Suprapubic skin (tissue), 4 donors: Measurements from ENCODE around the gene CWF19L1. TPM values are rescaled to one million over a fixed set of nuclear protein-coding genes. Genes with fewer than 3 reads are reported as not detected.
A peak's percentile ranks its signal among the peaks of the same experiment; 100 is the strongest.

Experiments
- DNase-seq, 2 donors: peaks; one replicate each; pipeline ENCODE4 v3.0.0-alpha.2; 2019; ENCODE audit warnings: low spot score in 2 of 2
- H3K27ac ChIP-seq: fragments of 200-600 bp; sonication (generic); one replicate; pipeline ENCODE4 v1.5.1; 2019
- H3K27me3 ChIP-seq: fragments of 200-600 bp; sonication (generic); one replicate; pipeline ENCODE4 v1.5.1; 2019
- H3K36me3 ChIP-seq: fragments of 200-600 bp; sonication (generic); one replicate; pipeline ENCODE4 v1.5.1; 2019
- H3K4me1 ChIP-seq: fragments of 200-600 bp; sonication (generic); one replicate; pipeline ENCODE4 v1.5.1; 2019
- H3K4me3 ChIP-seq: fragments of 200-600 bp; sonication (generic); one replicate; pipeline ENCODE4 v1.5.1; 2019; ENCODE audit warnings: mild to moderate bottlenecking
- H3K9me3 ChIP-seq: fragments of 200-600 bp; sonication (generic); one replicate; pipeline ENCODE4 v1.5.1; 2019
- CTCF ChIP-seq, 2 donors: fragments of 200-600 bp in 1 of 2; fragments of 450-650 bp in 1 of 2; sonication (generic) in 1 of 2; IDR thresholded peaks; one replicate each; pipeline ENCODE4 v1.5.1; 2016 to 2019; ENCODE audit warnings: antibody characterized with exemption in 2 of 2, mild to moderate bottlenecking in 1 of 2, moderate library complexity in 1 of 2
- EP300 ChIP-seq: sonication (generic); formaldehyde crosslinking; IDR thresholded peaks from one replicate; pipeline ENCODE4 v1.6.1; 2017; ENCODE audit warnings: antibody characterized with exemption
- POLR2A ChIP-seq, 2 donors: fragments of 450-650 bp; IDR thresholded peaks; one replicate each; pipeline ENCODE4 v1.6.1; 2017; ENCODE audit warnings: antibody characterized with exemption in 2 of 2, mild to moderate bottlenecking in 2 of 2, moderate library complexity in 2 of 2
- POLR2AphosphoS5 ChIP-seq, 3 donors: sonication (generic); formaldehyde crosslinking; IDR thresholded peaks; one replicate each; pipeline ENCODE4 v1.6.1; 2017; ENCODE audit warnings: antibody characterized with exemption in 3 of 3
- WGBS: methylation state at CpG from one replicate; pipeline ENCODE4 v1.1.5; 2018; 5-methylcytosine and 5-hydroxymethylcytosine counted together
- total RNA-seq, 4 donors: library from RNA; depleted of rRNA; stranded (reverse); fragments of >200 nt; gene quantifications; one replicate each; pipeline ENCODE4 v1.1.0, GENCODE V29; 2016

Gene CWF19L1
- total RNA-seq, 4 donors from 2014 or later = 14.3 to 27.9 (median 22.6) TPM

GRCh38 chr10:100201549-100201948 is 65.9 kb downstream of the CWF19L1 start:
- H3K36me3 ChIP-seq = peaks cover 88% of the 10 kb centered on the region
- no peak overlapping the region for H3K4me3 ChIP-seq
- no peak for TF ChIP-seq POLR2AphosphoS5 (IDR thresholded peaks at IDR 0.05)
- TF ChIP-seq POLR2A (IDR thresholded peaks at IDR 0.05) = no peak
- no peak for TF ChIP-seq CTCF (IDR thresholded peaks at IDR 0.05)
- no peak for TF ChIP-seq EP300
- no peak for DNase-seq
- no peaks in the 10 kb centered on the region for H3K9me3 ChIP-seq
- WGBS = 94% methylated on average over 2 of the region's 2 CpGs
- no peaks in the 10 kb centered on the region for H3K4me1 ChIP-seq
- H3K27me3 ChIP-seq = no peaks in the 10 kb centered on the region
- H3K27ac ChIP-seq = no peak overlapping the region

- no peaks in the 10 kb centered on the region for H3K27me3 ChIP-seq
- no peak for DNase-seq
- peaks cover 80% of the 10 kb centered on the region for H3K36me3 ChIP-seq
- TF ChIP-seq CTCF (IDR thresholded peaks at IDR 0.05) (no peak), POLR2AphosphoS5 (IDR thresholded peaks at IDR 0.05) (no peak), EP300 (no peak), POLR2A (IDR thresholded peaks at IDR 0.05) (no peak)
- 90% methylated on average over 1 of the region's 1 CpG for WGBS
- no peaks in the 10 kb centered on the region for H3K4me1 ChIP-seq
- no peak overlapping the region for H3K4me3 ChIP-seq
- H3K27ac ChIP-seq = no peak overlapping the region
- H3K9me3 ChIP-seq = no peaks in the 10 kb centered on the region
Observed at GRCh38 chr10:100194711-100195110, 72.7 kb downstream of the CWF19L1 start.

GRCh38 chr10:100192350-100192749 is 75.1 kb downstream of the CWF19L1 start:
- no peak for TF ChIP-seq POLR2A (IDR thresholded peaks at IDR 0.05)
- TF ChIP-seq POLR2AphosphoS5 (IDR thresholded peaks at IDR 0.05) = no peak
- no peak for TF ChIP-seq EP300
- no peak for TF ChIP-seq CTCF (IDR thresholded peaks at IDR 0.05)
- Histone ChIP-seq H3K27me3 (no peaks in the 10 kb centered on the region), H3K9me3 (no peaks in the 10 kb centered on the region), H3K4me3 (no peak overlapping the region), H3K27ac (no peak overlapping the region), H3K4me1 (peaks cover 5% of the 10 kb centered on the region), H3K36me3 (peaks cover 66% of the 10 kb centered on the region)
- no peak for DNase-seq
- 93% methylated on average over 2 of the region's 2 CpGs for WGBS

GRCh38 chr10:100186253-100187212 is 80.9 kb downstream of the CWF19L1 start:
- Histone ChIP-seq H3K36me3 (peaks cover 24% of the 10 kb centered on the region), H3K4me3 (peak overlapping the region; percentile 95), H3K27me3 (no peaks in the 10 kb centered on the region), H3K9me3 (no peaks in the 10 kb centered on the region), H3K4me1 (peaks cover 44% of the 10 kb centered on the region), H3K27ac (peak overlapping the region; percentile 94)
- TF ChIP-seq POLR2A (IDR thresholded peaks at IDR 0.05) (no peak), EP300 (no peak), CTCF (IDR thresholded peaks at IDR 0.05) (no peak), POLR2AphosphoS5 (IDR thresholded peaks at IDR 0.05) (no peak)
- WGBS = 34% methylated on average over 28 of the region's 28 CpGs
- peak in 1 of 2 donors; percentile 60 for DNase-seq
